Right lobe of liver (tissue), 6 donors: ENCODE results near the gene CNOT6. TPM values are rescaled to one million over a fixed set of nuclear protein-coding genes. Genes with fewer than 3 reads are reported as not detected.
"Not testable (repeated sequence)": the region's sequence is repeated elsewhere in the genome, so short reads cannot be mapped to it uniquely, and the experiment has no call there.

Experiments
- ATAC-seq, 4 donors: fragments of 200-7000 bp; cut with Tn5 transposase; one replicate each; pipeline ENCODE4 v1.9.1; 2020; ENCODE audit warnings: mild to moderate bottlenecking in 4 of 4, moderate library complexity in 4 of 4
- DNase-seq, 3 donors: peaks; one replicate each; pipeline ENCODE4 v3.0.0-alpha.2; 2020
- H3K27ac ChIP-seq, 3 donors: fragments of 200-600 bp; one replicate each; pipeline ENCODE4 v1.8.0; 2022
- H3K27me3 ChIP-seq, 2 donors: fragments of 200-600 bp; one replicate each; pipeline ENCODE4 v1.8.0; 2022
- H3K36me3 ChIP-seq, 4 donors: fragments of 200-600 bp; sonication (generic) in 1 of 4; one replicate each; pipeline versions ENCODE4 v1.5.1 to v1.8.0; 2017 to 2022; ENCODE audit warnings: control low read depth in 1 of 4
- H3K4me1 ChIP-seq, 4 donors: fragments of 200-600 bp; sonication (generic) in 1 of 4; one replicate each; pipeline versions ENCODE4 v1.5.1 to v1.8.0; 2017 to 2022; ENCODE audit warnings: control low read depth in 1 of 4
- H3K4me3 ChIP-seq, 3 donors: fragments of 200-600 bp; one replicate each; pipeline ENCODE4 v1.8.0; 2022
- H3K9me3 ChIP-seq, 4 donors: fragments of 200-600 bp; sonication (generic) in 1 of 4; one replicate each; pipeline versions ENCODE4 v1.5.1 to v1.8.0; 2017 to 2022; ENCODE audit warnings: control low read depth in 1 of 4
- CTCF ChIP-seq, 4 donors: fragments of 200-600 bp in 3 of 4; fragments of 450-650 bp in 1 of 4; IDR thresholded peaks; one replicate each; pipeline versions ENCODE4 v1.5.1 to v1.8.0; 2016 to 2022; ENCODE audit warnings: antibody characterized with exemption in 4 of 4, mild to moderate bottlenecking in 2 of 4
- POLR2A ChIP-seq: fragments of 450-650 bp; IDR thresholded peaks from one replicate; pipeline ENCODE4 v1.6.1; 2017; ENCODE audit warnings: antibody characterized with exemption, mild to moderate bottlenecking
- WGBS: methylation state at CpG from one replicate; pipeline ENCODE4 v1.1.6; 2018; ENCODE audit warnings: low coverage, low lambda C conversion rate; ENCODE audit not compliant: insufficient coverage; ENCODE audit errors: missing lambda C conversion rate; 5-methylcytosine and 5-hydroxymethylcytosine counted together
- intact Hi-C, 2 donors: fragments of 100-400 bp; cut with DNase I; formaldehyde crosslinking; loops; one replicate each; pipeline versions ENCODE4 v1.11.2 to v1.14.1; 2022
- total RNA-seq, 6 experiments: library from RNA; depleted of rRNA in 2 of 6; stranded (reverse); fragments of >200 nt in 2 of 6; fragmentation: NEBNext Ultra II Directional in 3 of 6; extraction: Animal tissue kit (Norgen Biotek cat#: 25700) in 3 of 6; gene quantifications; one replicate each; pipeline versions ENCODE4 v1.1.0 to v1.2.4, GENCODE V29; 2016 to 2023
- donor health status: DM: no; HTN: yes; CAD: no.
- donor health status: DM: no; HTN: no; CAD: no.
- donor health status: DM: no; HTN: no; CAD: no.
- donor health status: DM: no; HTN: yes; CAD: no.
- donor health status: DM: no; HTN: yes; CAD: no.

The CNOT6 gene
- total RNA-seq, 6 experiments from 2014 or later = 4.8 to 8.8 (median 5.3) TPM

GRCh38 chr5:180470361-180470760 is 23.8 kb upstream of the CNOT6 start:
- Histone ChIP-seq H3K4me1 (peaks cover 0 to 11% (median 0%) of the 10 kb centered on the region in 4 donors), H3K27ac (no peak overlapping the region), H3K36me3 (no peaks in the 10 kb centered on the region), H3K27me3 (no peaks in the 10 kb centered on the region), H3K4me3 (no peak overlapping the region), H3K9me3 (no peaks in the 10 kb centered on the region)
- no peak for TF ChIP-seq POLR2A
- no peak for TF ChIP-seq CTCF (IDR thresholded peaks at IDR 0.05)
- DNase-seq (peak in 1 of 3 donors; percentile 39), ATAC-seq (no peak)
- intact Hi-C loops = loop anchor here in 1 of 2 donors (10.0 kb wide), 1 partner anchor 346 kb away; no protein-coding TSS in a partner anchor
- WGBS = 47% methylated on average over 7 of the region's 11 CpGs

DNA sequence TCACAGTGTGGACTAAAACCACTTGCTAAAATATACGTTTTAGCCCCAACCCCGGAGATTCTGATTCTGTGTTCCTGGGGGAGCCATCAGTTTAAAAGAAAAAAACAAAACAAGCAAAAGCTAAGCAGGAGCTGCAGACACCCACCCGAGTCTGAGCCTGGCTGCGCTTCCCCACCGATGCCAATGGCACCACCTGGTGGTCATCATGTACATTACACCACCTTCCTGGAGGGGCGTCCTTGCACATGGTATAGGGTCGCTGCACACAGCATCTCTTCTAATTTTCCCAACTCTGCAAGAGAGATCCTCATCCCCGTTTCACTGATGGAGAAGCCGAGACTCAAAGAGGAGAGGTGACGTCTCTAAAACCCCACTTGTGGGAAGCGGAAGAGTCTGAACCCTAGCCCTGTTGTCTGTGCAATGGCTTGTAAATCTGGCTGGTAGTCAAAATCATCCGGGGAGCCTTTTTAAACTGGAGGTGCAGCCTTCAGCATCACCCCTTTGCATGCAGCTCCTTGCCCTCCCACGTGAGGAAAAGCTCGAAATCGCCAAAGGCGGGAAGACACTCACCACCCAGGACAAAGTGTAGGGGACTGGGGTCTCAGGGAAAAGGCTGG is 23.1 kb upstream of the CNOT6 start:
- Histone ChIP-seq H3K4me3 (no peak overlapping the region), H3K9me3 (no peaks in the 10 kb centered on the region), H3K36me3 (no peaks in the 10 kb centered on the region), H3K27me3 (no peaks in the 10 kb centered on the region), H3K4me1 (peaks cover 0 to 11% (median 0%) of the 10 kb centered on the region in 4 donors), H3K27ac (no peak overlapping the region)
- intact Hi-C loops = loop anchor here in 1 of 2 donors (10.0 kb wide), 1 partner anchor 346 kb away; no protein-coding TSS in a partner anchor
- peak; percentile 62 to 79 (median 71) for ATAC-seq
- 8% methylated on average over 12 of the region's 16 CpGs for WGBS
- peak in 2 of 3 donors; percentile 50 to 53 for DNase-seq
- no peak for TF ChIP-seq POLR2A
- TF ChIP-seq CTCF (IDR thresholded peaks at IDR 0.05) = peak; percentile 74 to 89 (median 88)

GRCh38 chr5:180471866-180472265 is 22.3 kb upstream of the CNOT6 start:
- TF ChIP-seq CTCF (IDR thresholded peaks at IDR 0.05) (no peak), POLR2A (no peak)
- H3K4me3 ChIP-seq = no peak overlapping the region
- H3K36me3 ChIP-seq = no peaks in the 10 kb centered on the region
- no peaks in the 10 kb centered on the region for H3K9me3 ChIP-seq
- 50% methylated on average over 7 of the region's 7 CpGs for WGBS
- H3K27me3 ChIP-seq = no peaks in the 10 kb centered on the region
- no peak overlapping the region for H3K27ac ChIP-seq
- no peak for ATAC-seq
- intact Hi-C loops = loop anchor here in 1 of 2 donors (10.0 kb wide), 1 partner anchor 347 kb away; no protein-coding TSS in a partner anchor
- peaks cover 0 to 11% (median 0%) of the 10 kb centered on the region in 4 donors for H3K4me1 ChIP-seq
- no peak for DNase-seq

- H3K36me3 ChIP-seq = no peaks in the 10 kb centered on the region
- no peak for TF ChIP-seq POLR2A
- no peak for TF ChIP-seq CTCF (IDR thresholded peaks at IDR 0.05)
- no peak overlapping the region for H3K27ac ChIP-seq
- DNase-seq (no peak), ATAC-seq (no peak)
- WGBS = 50% methylated on average over 4 of the region's 4 CpGs
- no peaks in the 10 kb centered on the region for H3K9me3 ChIP-seq
- H3K4me1 ChIP-seq = peaks cover 0 to 7% (median 0%) of the 10 kb centered on the region in 4 donors
- no peaks in the 10 kb centered on the region for H3K27me3 ChIP-seq
- H3K4me3 ChIP-seq = no peak overlapping the region
- intact Hi-C loops = loop anchor here in 1 of 2 donors (10.0 kb wide), 1 partner anchor 347 kb away; no protein-coding TSS in a partner anchor
These were observed 21.9 kb upstream of the CNOT6 start for GRCh38 chr5:180472269-180472668.

DNA sequence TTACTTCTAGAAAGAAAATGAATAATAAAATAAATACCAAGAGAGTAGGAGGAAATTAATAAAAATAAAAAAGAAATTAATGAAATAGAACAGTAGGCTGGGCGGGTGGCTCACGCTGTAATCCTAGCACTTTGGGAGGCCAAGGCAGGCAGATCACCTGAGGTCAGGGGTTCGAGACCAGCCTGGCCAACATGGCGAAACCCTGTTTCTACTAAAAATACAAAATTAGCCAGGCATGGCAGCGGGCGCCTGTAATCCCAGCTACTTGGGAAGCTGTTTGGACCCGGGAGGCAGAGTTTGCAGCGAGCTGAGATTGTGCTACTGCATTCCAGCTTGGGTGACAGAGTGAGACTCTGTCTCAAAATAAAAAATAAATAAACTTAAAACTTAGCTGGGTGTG is 20.8 kb upstream of the CNOT6 start:
- not testable (repeated sequence) for DNase-seq, H3K27me3 ChIP-seq, H3K4me1 ChIP-seq, H3K4me3 ChIP-seq, H3K9me3 ChIP-seq, H3K36me3 ChIP-seq, ATAC-seq, H3K27ac ChIP-seq
- intact Hi-C loops = loop anchor here in 1 of 2 donors (10.0 kb wide), 1 partner anchor 349 kb away; no protein-coding TSS in a partner anchor
- 76% methylated on average over 8 of the region's 8 CpGs for WGBS
